Stimulated activated naive CD4-positive, alpha-beta T cell treated with Interleukin-2 at 50 U/mL for 16 hours (primary cell): Measurements from ENCODE around the gene MLLT11.
A peak's percentile ranks its signal among the peaks of the same experiment; 100 is the strongest.
"Not testable (repeated sequence)": the region's sequence is repeated elsewhere in the genome, so short reads cannot be mapped to it uniquely, and the experiment has no call there.

ENCODE experiments used
- DNase-seq: peaks from one replicate; lab custom pipeline; 2025; lab: John Stamatoyannopoulos, UW

MLLT11 gene

DNA sequence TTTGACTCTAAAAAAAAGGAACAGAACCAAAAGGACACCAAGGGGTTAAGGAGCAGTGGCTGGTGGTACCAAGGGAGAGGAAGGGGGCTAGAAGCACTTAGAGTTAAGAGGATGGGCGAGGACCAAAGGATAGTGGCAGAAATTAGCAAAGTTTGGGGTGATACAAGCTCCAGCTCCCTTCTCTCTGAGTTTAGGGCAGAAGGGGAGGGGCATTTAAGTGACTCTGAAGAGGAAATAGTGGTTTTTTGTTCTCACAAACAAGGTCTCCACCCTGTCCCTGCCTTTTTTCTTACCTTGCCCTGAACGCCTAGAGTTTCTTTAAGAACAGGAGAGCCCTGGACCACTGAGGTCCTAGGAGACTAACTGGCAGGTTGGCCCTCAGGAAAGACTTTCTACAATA lies 4.0 kb upstream of the MLLT11 start:
- no peak for DNase-seq

GRCh38 chr1:151058692-151059091 lies 1.5 kb upstream of the MLLT11 start:
- no peak for DNase-seq

DNA sequence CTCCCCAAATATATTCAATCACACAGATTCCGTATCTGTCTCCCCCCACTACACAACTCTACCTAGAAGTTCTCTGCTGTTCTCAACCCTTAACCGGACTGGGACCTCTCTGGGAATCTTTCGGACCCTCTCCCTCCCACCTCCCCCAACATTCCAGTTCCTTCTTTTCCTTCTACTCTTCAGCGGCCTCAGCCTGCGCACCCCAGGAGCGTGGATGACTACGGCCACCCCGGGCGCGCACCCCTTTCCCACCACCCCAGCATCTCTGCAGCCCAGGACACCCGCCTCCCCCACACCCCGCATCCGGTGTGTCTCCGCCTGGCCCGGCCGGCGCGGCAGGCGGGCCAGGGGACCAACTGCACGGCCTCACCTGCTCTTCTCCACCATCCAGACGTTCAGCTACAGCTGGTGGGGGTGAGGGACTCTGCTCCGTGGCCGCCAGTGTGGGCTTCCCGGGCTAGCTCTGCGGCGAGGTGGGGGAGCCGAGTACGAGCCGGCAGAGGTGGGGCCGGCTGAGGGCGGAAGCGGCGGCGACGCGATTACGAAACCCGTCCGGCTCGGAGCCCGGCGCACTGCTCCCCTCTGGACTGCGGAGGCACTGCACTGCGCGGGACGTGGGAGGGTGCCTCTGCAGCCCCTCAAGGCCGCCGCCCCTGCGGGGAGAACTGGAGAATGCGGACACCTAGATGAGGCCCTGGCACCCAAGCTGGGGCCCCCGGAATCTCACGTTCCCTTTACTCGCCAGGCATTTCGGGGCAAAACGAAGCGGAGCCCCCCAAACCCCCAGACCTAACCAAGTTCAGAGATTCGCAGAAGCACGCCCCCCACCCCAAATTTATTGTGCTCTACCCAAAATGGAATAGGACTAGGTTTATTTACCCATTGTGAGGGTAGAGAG lies 839 bp upstream of the MLLT11 start, which contains the start of gene CDC42SE1:
Gene CDC42SE1 (minus strand): TSS at position 514 of the 898 bp plus-strand sequence. CDS start 3,892 bp downstream, outside the sequence.
- DNase-seq, result peak; percentile 82

- DNase-seq, result no peak
Measured at GRCh38 chr1:151060657-151061421, 642 bp downstream of the MLLT11 start.

- DNase-seq, result no peak
Measured at GRCh38 chr1:151061704-151062103, 1.5 kb downstream of the MLLT11 start.

DNA sequence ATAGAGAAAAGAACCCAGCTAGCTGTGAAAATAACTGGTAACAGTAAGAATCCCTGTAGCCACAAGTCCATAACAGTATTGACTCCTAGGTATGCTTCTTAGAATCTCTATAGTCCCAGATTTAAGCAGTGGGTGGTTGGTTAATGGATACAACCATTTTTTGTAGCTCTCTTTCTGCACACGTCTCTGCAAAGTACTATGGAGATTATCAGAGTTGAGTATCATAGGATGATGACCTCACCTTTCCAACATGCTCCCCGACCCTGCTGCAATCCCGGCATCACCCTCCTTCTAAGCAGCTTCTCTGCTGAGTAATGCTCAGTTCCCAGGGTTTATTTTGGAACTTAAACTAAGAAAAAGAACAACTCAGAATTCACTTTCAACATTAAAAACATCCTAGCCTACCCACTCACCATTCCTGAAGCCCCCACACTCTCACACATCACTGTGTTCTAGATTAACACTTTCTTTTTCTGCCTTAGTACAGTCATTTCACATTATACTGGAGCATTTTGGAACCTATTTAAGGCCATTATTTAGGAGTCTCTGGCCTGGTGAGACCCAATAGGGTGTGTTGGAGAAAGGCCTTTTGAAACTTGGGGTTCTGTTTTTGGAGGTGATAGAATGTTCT lies 2.7 kb downstream of the MLLT11 start:
- DNase-seq, result no peak

GRCh38 chr1:151065089-151065645 lies 5.0 kb downstream of the MLLT11 start:
- no peak for DNase-seq

DNA sequence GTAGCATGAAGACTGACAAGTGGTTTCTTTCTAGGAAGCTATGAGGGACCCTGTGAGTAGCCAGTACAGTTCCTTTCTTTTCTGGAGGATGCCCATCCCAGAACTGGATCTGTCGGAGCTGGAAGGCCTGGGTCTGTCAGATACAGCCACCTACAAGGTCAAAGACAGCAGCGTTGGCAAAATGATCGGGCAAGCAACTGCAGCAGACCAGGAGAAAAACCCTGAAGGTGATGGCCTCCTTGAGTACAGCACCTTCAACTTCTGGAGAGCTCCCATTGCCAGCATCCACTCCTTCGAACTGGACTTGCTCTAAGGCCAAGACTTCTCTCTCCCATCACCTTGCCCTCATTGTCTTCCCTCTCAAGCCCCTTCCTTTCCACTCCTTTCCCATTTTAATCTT lies 7.0 kb downstream of the MLLT11 start:
- no peak for DNase-seq

- no peak for DNase-seq
Measured at GRCh38 chr1:151069103-151069486, 8.9 kb downstream of the MLLT11 start.

- peak; percentile 84 for DNase-seq
Measured at GRCh38 chr1:151070474-151071276, 10.5 kb downstream of the MLLT11 start, which contains the start of gene GABPB2. TSS of gene GABPB2 (plus strand) at chr1:151070761. CDS start at chr1:151088190, 17,429 bp downstream.

- no peak for DNase-seq
Measured at GRCh38 chr1:151072224-151072623, 12.0 kb downstream of the MLLT11 start.

DNA sequence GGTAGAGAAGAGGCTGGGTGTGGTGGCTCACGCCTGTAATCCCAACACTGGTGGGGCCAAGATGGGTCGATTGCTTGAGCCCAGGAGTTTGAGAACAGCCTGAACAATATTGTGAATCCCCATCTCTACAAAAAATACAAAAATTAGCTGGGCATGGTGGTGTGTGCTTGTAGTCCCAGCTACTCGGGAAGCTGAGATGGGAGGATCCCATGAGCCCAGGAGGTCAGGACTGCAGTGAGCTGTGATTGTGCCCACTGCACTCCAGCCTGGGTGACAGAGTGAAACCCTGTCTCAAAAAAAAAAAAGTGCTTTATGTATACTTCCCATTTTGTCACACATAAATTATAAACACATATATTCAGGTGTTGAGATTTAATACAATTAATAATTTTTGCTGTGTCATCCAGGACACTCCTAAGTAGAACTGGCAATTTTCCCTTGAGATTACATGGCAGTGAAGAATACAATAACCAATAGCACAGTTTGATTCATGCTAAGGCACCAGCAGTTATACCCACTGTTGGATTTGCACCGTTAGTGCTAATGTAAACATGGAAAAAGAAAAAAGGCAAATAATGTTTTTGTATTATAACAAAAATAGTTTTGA lies 25.9 kb downstream of the MLLT11 start:
- DNase-seq, result no peak

- not testable (repeated sequence) for DNase-seq
Measured at GRCh38 chr1:151097426-151097825, 37.2 kb downstream of the MLLT11 start.

- no peak for DNase-seq
Measured at GRCh38 chr1:151098126-151098525, 37.9 kb downstream of the MLLT11 start.

GRCh38 chr1:151104630-151105029 lies 44.4 kb downstream of the MLLT11 start:
- no peak for DNase-seq

GRCh38 chr1:151106894-151107293 lies 46.7 kb downstream of the MLLT11 start:
- DNase-seq, result no peak

- DNase-seq, result no peak
Measured at GRCh38 chr1:151108331-151108730, 48.1 kb downstream of the MLLT11 start.

DNA sequence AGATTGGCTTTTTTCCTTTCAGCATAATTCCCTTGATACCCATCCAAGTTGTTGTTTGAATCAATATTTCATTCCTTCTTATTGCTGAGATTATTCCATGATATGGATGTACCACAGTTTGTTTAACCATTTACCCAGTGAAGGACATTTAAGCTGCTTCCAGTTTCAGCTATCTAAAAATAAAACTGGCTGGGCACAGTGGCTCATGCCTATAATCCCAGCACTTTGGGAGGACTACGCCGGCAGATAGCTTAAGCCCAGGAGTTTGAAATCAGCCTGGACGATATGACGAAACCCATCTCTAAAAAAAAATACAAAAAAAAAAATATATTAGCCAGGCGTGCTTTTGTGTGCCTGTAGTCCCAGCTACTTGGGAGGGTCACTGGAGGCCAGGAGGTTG lies 53.7 kb downstream of the MLLT11 start:
- no peak for DNase-seq
